PFSK-1 (cell line): Measurements from ENCODE around the gene GRIK1.

Experiments used
- FOXP2 ChIP-seq: optimal IDR thresholded peaks from 2 replicates; pipeline ENCODE3; 2011; ENCODE audit warnings: borderline replicate concordance, control low read depth, inconsistent platforms; ENCODE audit not compliant: insufficient read depth; ENCODE audit errors: extremely low read length, extremely low read depth
- POLR2AphosphoS5 ChIP-seq: IDR thresholded peaks from 2 replicates; pipeline ENCODE4 v1.6.1; 2012; ENCODE audit warnings: low read depth, mild to moderate bottlenecking, control low read depth, low read length, moderate library complexity
- REST ChIP-seq, 2 experiments: IDR thresholded peaks; 2 replicates each; pipeline versions ENCODE4 v1.6.1 to v1.8.0; 2011 to 2012; ENCODE audit warnings: low read depth in 2 of 2, low read length in 2 of 2, control low read depth in 1 of 2, inconsistent platforms in 1 of 2, mild to moderate bottlenecking in 1 of 2, moderate library complexity in 1 of 2; ENCODE audit not compliant: insufficient read depth in 1 of 2
- SIN3A ChIP-seq: IDR thresholded peaks from 2 replicates; pipeline ENCODE4 v1.6.1; 2012; ENCODE audit warnings: mild to moderate bottlenecking, low read length, moderate library complexity, borderline replicate concordance; ENCODE audit not compliant: insufficient read depth
- TAF1 ChIP-seq: IDR thresholded peaks from 2 replicates; pipeline ENCODE4 v1.6.1; 2012; ENCODE audit warnings: low read length, control low read depth, borderline replicate concordance; ENCODE audit not compliant: insufficient read depth

The GRIK1 gene

GRCh38 chr21:29534448-29534847, 405.3 kb downstream of the GRIK1 start:
- TF ChIP-seq POLR2AphosphoS5 (no peak), TAF1 (no peak), FOXP2 (no peak)

GRCh38 chr21:29529139-29529538, 410.7 kb downstream of the GRIK1 start:
- no peak for TF ChIP-seq REST (IDR thresholded peaks at IDR 0.05; ENCODE audit: insufficient read depth in 1 of 2, low read depth in 2 of 2, low read length in 2 of 2)
- no peak for TF ChIP-seq TAF1
- no peak for TF ChIP-seq SIN3A
- TF ChIP-seq POLR2AphosphoS5: no peak
- no peak for TF ChIP-seq FOXP2

GRCh38 chr21:29526545-29526944, 413.3 kb downstream of the GRIK1 start:
- no peak for TF ChIP-seq SIN3A
- TF ChIP-seq TAF1: no peak

GRCh38 chr21:29524055-29524454, 415.7 kb downstream of the GRIK1 start:
- TF ChIP-seq TAF1 (no peak), POLR2AphosphoS5 (no peak), REST (IDR thresholded peaks at IDR 0.05; ENCODE audit: insufficient read depth in 1 of 2, low read depth in 2 of 2, low read length in 2 of 2) (no peak), SIN3A (no peak), FOXP2 (no peak)

- TF ChIP-seq POLR2AphosphoS5 (no peak), SIN3A (no peak), FOXP2 (no peak), TAF1 (no peak), REST (IDR thresholded peaks at IDR 0.05; ENCODE audit: insufficient read depth in 1 of 2, low read depth in 2 of 2, low read length in 2 of 2) (no peak)
These were observed 416.1 kb downstream of the GRIK1 start for GRCh38 chr21:29523646-29524045.

- TF ChIP-seq TAF1 (no peak), REST (IDR thresholded peaks at IDR 0.05; ENCODE audit: insufficient read depth in 1 of 2, low read depth in 2 of 2, low read length in 2 of 2) (no peak), FOXP2 (no peak), SIN3A (no peak), POLR2AphosphoS5 (no peak)
These were observed 417.9 kb downstream of the GRIK1 start for GRCh38 chr21:29521872-29522271.
